Measurements from ENCODE around the gene ITGB3. TPM values are rescaled to one million over a fixed set of nuclear protein-coding genes. Genes with fewer than 3 reads are reported as not detected.

Gene ITGB3
- total RNA-seq, 2 donors from 2014 or later, result 1.9 to 15.4 TPM

GRCh38 chr17:47311420-47311819 lies 57.8 kb downstream of the ITGB3 start:
- Histone ChIP-seq H3K27ac (no peak overlapping the region), H3K9ac (ENCODE audit: low read depth in 2 of 2, low read length in 2 of 2) (no peak overlapping the region), H3K4me3 (no peak overlapping the region), H3K4me1 (no peaks in the 10 kb centered on the region), H3K9me3 (no peaks in the 10 kb centered on the region), H3K36me3 (no peaks in the 10 kb centered on the region), H3K27me3 (no peaks in the 10 kb centered on the region)
- no peak for DNase-seq
- TF ChIP-seq CTCF (IDR thresholded peaks at IDR 0.05), result no peak
- intact Hi-C loops (cut with DNase I), result no loop called here

GRCh38 chr17:47315451-47316266 lies 62.0 kb downstream of the ITGB3 start:
- intact Hi-C loops (cut with DNase I), result loop anchor here (2.0 kb wide), 1 partner anchor 87 kb away; no protein-coding TSS in a partner anchor

GRCh38 chr17:47316311-47316710 lies 62.7 kb downstream of the ITGB3 start:
- intact Hi-C loops (cut with DNase I), result no loop called here
- peak; percentile 45 for DNase-seq
- Histone ChIP-seq H3K27ac (peak overlapping the region; percentile 56), H3K36me3 (no peaks in the 10 kb centered on the region), H3K9ac (ENCODE audit: low read depth in 2 of 2, low read length in 2 of 2) (no peak overlapping the region), H3K4me3 (no peak overlapping the region), H3K27me3 (no peaks in the 10 kb centered on the region), H3K4me1 (no peaks in the 10 kb centered on the region), H3K9me3 (no peaks in the 10 kb centered on the region)
- no peak for TF ChIP-seq CTCF (IDR thresholded peaks at IDR 0.05)

More at GRCh38 chr17:47315451-47316266, 62.0 kb downstream of the ITGB3 start:
- TF ChIP-seq CTCF (IDR thresholded peaks at IDR 0.05), result peak; percentile 70
- Histone ChIP-seq H3K4me1 (no peaks in the 10 kb centered on the region), H3K27me3 (no peaks in the 10 kb centered on the region), H3K9ac (ENCODE audit: low read depth in 2 of 2, low read length in 2 of 2) (no peak overlapping the region), H3K36me3 (no peaks in the 10 kb centered on the region), H3K9me3 (no peaks in the 10 kb centered on the region), H3K27ac (peak overlapping the region; percentile 56), H3K4me3 (no peak overlapping the region)
- DNase-seq, result peak; percentile 61

- H3K27me3 ChIP-seq, result no peaks in the 10 kb centered on the region
- intact Hi-C loops (cut with DNase I), result no loop called here
- H3K4me3 ChIP-seq, result no peak overlapping the region
- H3K9ac ChIP-seq (ENCODE audit: low read depth in 2 of 2, low read length in 2 of 2), result no peak overlapping the region
- H3K36me3 ChIP-seq, result no peaks in the 10 kb centered on the region
- H3K4me1 ChIP-seq, result no peaks in the 10 kb centered on the region
- peak overlapping the region; percentile 56 for H3K27ac ChIP-seq
- no peak for DNase-seq
- H3K9me3 ChIP-seq, result no peaks in the 10 kb centered on the region
- TF ChIP-seq CTCF (IDR thresholded peaks at IDR 0.05), result no peak
Observed at GRCh38 chr17:47317119-47317518, 63.5 kb downstream of the ITGB3 start.

GRCh38 chr17:47318197-47318918 lies 64.7 kb downstream of the ITGB3 start:
- intact Hi-C loops (cut with DNase I), result no loop called here
- no peak for DNase-seq
- TF ChIP-seq CTCF (IDR thresholded peaks at IDR 0.05), result no peak
- Histone ChIP-seq H3K27ac (no peak overlapping the region), H3K36me3 (no peaks in the 10 kb centered on the region), H3K4me3 (no peak overlapping the region), H3K9ac (ENCODE audit: low read depth in 2 of 2, low read length in 2 of 2) (no peak overlapping the region), H3K4me1 (no peaks in the 10 kb centered on the region), H3K9me3 (no peaks in the 10 kb centered on the region), H3K27me3 (no peaks in the 10 kb centered on the region)

Data from colonic mucosa (tissue), 4 donors.